Sigmoid colon (tissue), 7 donors: ENCODE results near the gene NXN. TPM values are rescaled to one million over a fixed set of nuclear protein-coding genes. Genes with fewer than 3 reads are reported as not detected.
"Not testable (repeated sequence)": the region's sequence is repeated elsewhere in the genome, so short reads cannot be mapped to it uniquely, and the experiment has no call there.

Experiments
- DNase-seq: peaks from one replicate; pipeline ENCODE4 v3.0.0-alpha.2; 2019
- H3K27ac ChIP-seq, 4 donors: fragments of 200-600 bp; sonication (generic); one replicate each; pipeline ENCODE4 v1.5.1; 2016 to 2019; ENCODE audit warnings: mild to moderate bottlenecking in 1 of 4
- H3K27me3 ChIP-seq, 3 donors: fragments of 200-600 bp; sonication (generic); one replicate each; pipeline ENCODE4 v1.5.1; 2019; ENCODE audit warnings: mild to moderate bottlenecking in 1 of 3
- H3K36me3 ChIP-seq, 4 donors: fragments of 200-600 bp; sonication (generic); one replicate each; pipeline ENCODE4 v1.5.1; 2016 to 2019
- H3K4me1 ChIP-seq, 4 donors: fragments of 200-600 bp; sonication (generic); one replicate each; pipeline ENCODE4 v1.5.1; 2017 to 2019
- H3K4me3 ChIP-seq, 4 donors: fragments of 200-600 bp; sonication (generic); one replicate each; pipeline ENCODE4 v1.5.1; 2017 to 2019; ENCODE audit warnings: mild to moderate bottlenecking in 2 of 4, moderate library complexity in 1 of 4
- H3K9me3 ChIP-seq, 4 donors: fragments of 200-600 bp in 3 of 4; sonication (generic) in 3 of 4; one replicate each; pipeline versions ENCODE4 v1.5.1 to v1.6.1; 2013 to 2019
- CTCF ChIP-seq, 4 experiments: fragments of 450-650 bp in 3 of 4; fragments of 200-600 bp in 1 of 4; IDR thresholded peaks; one replicate each; pipeline ENCODE4 v1.5.1; 2016 to 2019; ENCODE audit warnings: antibody characterized with exemption in 4 of 4, mild to moderate bottlenecking in 3 of 4, moderate library complexity in 2 of 4
- EP300 ChIP-seq, 4 donors: sonication (generic); formaldehyde crosslinking; IDR thresholded peaks; one replicate each; pipeline ENCODE4 v1.6.1; 2017; ENCODE audit warnings: antibody characterized with exemption in 4 of 4
- POLR2A ChIP-seq, 2 donors: fragments of 450-650 bp; IDR thresholded peaks; one replicate each; pipeline ENCODE4 v1.6.1; 2016; ENCODE audit warnings: antibody characterized with exemption in 2 of 2, mild to moderate bottlenecking in 2 of 2, moderate library complexity in 2 of 2
- POLR2AphosphoS5 ChIP-seq, 4 donors: sonication (generic); formaldehyde crosslinking; IDR thresholded peaks; one replicate each; pipeline ENCODE4 v1.6.1; 2017; ENCODE audit warnings: antibody characterized with exemption in 4 of 4
- WGBS, 2 donors: extraction: QIAGEN DNeasy Blood & Tissue Kit; methylation state at CpG; one replicate each; pipeline ENCODE4 v1.1.7; 2013; 5-methylcytosine and 5-hydroxymethylcytosine counted together
- intact Hi-C: fragments of 100-400 bp; cut with DNase I; formaldehyde crosslinking; loops from one replicate; pipeline ENCODE4 v1.15.1; 2023
- polyA plus RNA-seq, 3 donors: library from polyadenylated mRNA; stranded (reverse); fragments of 200-250 nt; gene quantifications; one replicate each; pipeline ENCODE4 v1.2.3, GENCODE V29; 2013
- total RNA-seq, 4 donors: library from RNA; depleted of rRNA; stranded (reverse); fragments of >200 nt; gene quantifications; one replicate each; pipeline ENCODE4 v1.1.0, GENCODE V29; 2016
- donor health status: healthy with polysubstance abuse.
- donor health status: Bipolar disorder and iron deficiency.
- donor health status: healthy.

NXN gene
- total and polyA plus RNA-seq, 7 donors = 1.4 to 75.9 (median 50.4) TPM

- intact Hi-C loops = loop anchor here (1.0 to 10.0 kb wide), 3 partner anchors 52 to 260 kb away; no protein-coding TSS in a partner anchor
- DNase-seq = no peak
- 69 to 77% methylated on average over 14 of the region's 14 CpGs for WGBS, 2 donors
- Histone ChIP-seq H3K27me3 (no peaks in the 10 kb centered on the region), H3K36me3 (peaks cover 13 to 39% (median 16%) of the 10 kb centered on the region in 4 donors), H3K9me3 (no peaks in the 10 kb centered on the region), H3K27ac (peak overlapping the region; percentile 67 to 78 (median 75)), H3K4me3 (peak overlapping the region in 3 of 4 donors; percentile 18 to 31 (median 19)), H3K4me1 (peaks cover 0 to 28% (median 23%) of the 10 kb centered on the region in 4 donors)
- no peak for TF ChIP-seq CTCF (IDR thresholded peaks at IDR 0.05)
- TF ChIP-seq POLR2AphosphoS5 (IDR thresholded peaks at IDR 0.05) = peak in 1 of 4 donors; percentile 1
- TF ChIP-seq EP300 (IDR thresholded peaks at IDR 0.05) = no peak
- no peak for TF ChIP-seq POLR2A (IDR thresholded peaks at IDR 0.05)
Measured at GRCh38 chr17:795276-795675, 184.3 kb downstream of the NXN start.

GRCh38 chr17:794876-795275 is 184.7 kb downstream of the NXN start:
- intact Hi-C loops = loop anchor here (1.0 to 10.0 kb wide), 3 partner anchors 52 to 260 kb away; no protein-coding TSS in a partner anchor
- WGBS, 2 donors = 11 to 18% methylated on average over 18 of the region's 18 CpGs
- Histone ChIP-seq H3K36me3 (peaks cover 10 to 39% (median 13%) of the 10 kb centered on the region in 4 donors), H3K4me3 (peak overlapping the region in 3 of 4 donors; percentile 18 to 31 (median 19)), H3K9me3 (no peaks in the 10 kb centered on the region), H3K4me1 (peaks cover 0 to 32% (median 25%) of the 10 kb centered on the region in 4 donors), H3K27me3 (no peaks in the 10 kb centered on the region), H3K27ac (peak overlapping the region; percentile 67 to 78 (median 75))
- DNase-seq = peak; percentile 94
- peak; percentile 33 to 75 (median 48) for TF ChIP-seq POLR2AphosphoS5 (IDR thresholded peaks at IDR 0.05)
- TF ChIP-seq CTCF (IDR thresholded peaks at IDR 0.05) = peak; percentile 66 to 82 (median 78)
- no peak for TF ChIP-seq POLR2A (IDR thresholded peaks at IDR 0.05)

DNA sequence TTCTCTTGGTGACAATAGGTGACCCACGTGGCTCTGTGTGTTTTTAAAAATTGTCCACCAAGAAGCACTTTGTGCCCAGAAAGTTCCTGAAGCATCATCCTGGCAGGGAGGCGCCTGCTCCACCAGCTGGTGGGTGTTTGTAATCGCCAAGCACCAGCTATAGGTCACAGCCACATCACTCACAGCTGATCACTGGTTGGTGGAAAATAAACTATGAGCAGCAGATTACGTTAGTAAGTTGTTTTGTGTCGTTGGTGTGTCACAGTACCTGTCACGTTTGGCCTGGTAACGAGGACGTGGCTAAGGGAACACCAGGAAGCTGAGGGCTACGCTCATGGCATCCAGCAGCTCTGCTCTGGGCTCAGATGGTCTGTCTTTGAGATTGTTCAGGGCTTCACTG is 187.3 kb downstream of the NXN start:
- peak; percentile 43 for DNase-seq
- Histone ChIP-seq H3K36me3 (peaks cover 20 to 54% (median 21%) of the 10 kb centered on the region in 4 donors), H3K27me3 (no peaks in the 10 kb centered on the region), H3K4me1 (peaks cover 0 to 34% (median 25%) of the 10 kb centered on the region in 4 donors), H3K27ac (peak overlapping the region in 1 of 4 donors; percentile 35), H3K9me3 (no peaks in the 10 kb centered on the region), H3K4me3 (no peak overlapping the region)
- intact Hi-C loops = loop anchor here (10.0 kb wide), 1 partner anchor 263 kb away; no protein-coding TSS in a partner anchor
- WGBS, 2 donors = 80 to 81% methylated on average over 9 of the region's 9 CpGs
- TF ChIP-seq POLR2A (IDR thresholded peaks at IDR 0.05) = no peak
- TF ChIP-seq POLR2AphosphoS5 (IDR thresholded peaks at IDR 0.05) = peak in 1 of 4 donors; percentile 9
- TF ChIP-seq EP300 (IDR thresholded peaks at IDR 0.05) = no peak
- TF ChIP-seq CTCF (IDR thresholded peaks at IDR 0.05) = no peak

DNA sequence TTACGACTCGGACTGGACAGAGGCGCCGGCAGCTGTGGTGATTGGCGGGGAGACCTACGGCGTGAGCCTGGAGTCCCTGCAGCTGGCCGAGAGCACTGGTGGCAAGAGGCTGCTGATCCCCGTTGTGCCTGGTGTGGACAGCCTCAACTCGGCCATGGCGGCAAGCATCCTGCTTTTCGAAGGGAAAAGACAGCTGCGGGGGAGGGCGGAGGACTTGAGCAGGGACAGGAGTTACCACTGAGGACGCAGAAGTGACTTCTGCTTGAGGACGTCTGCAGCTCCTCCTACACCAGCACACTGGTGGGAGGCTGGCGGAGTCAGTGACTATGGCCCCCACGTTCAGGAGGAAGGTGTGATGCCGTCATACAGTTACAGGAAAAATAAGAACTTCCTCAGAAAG is 187.7 kb downstream of the NXN start:
- WGBS, 2 donors = 91 to 92% methylated on average over 19 of the region's 19 CpGs
- no peak for TF ChIP-seq CTCF (IDR thresholded peaks at IDR 0.05)
- no peak for TF ChIP-seq EP300 (IDR thresholded peaks at IDR 0.05)
- TF ChIP-seq POLR2A (IDR thresholded peaks at IDR 0.05) = no peak
- TF ChIP-seq POLR2AphosphoS5 (IDR thresholded peaks at IDR 0.05) = no peak
- H3K36me3 ChIP-seq = peaks cover 20 to 56% (median 21%) of the 10 kb centered on the region in 4 donors
- H3K27me3 ChIP-seq = no peaks in the 10 kb centered on the region
- H3K4me3 ChIP-seq = no peak overlapping the region
- no peaks in the 10 kb centered on the region for H3K9me3 ChIP-seq
- peaks cover 0 to 34% (median 25%) of the 10 kb centered on the region in 4 donors for H3K4me1 ChIP-seq
- H3K27ac ChIP-seq = peak overlapping the region in 1 of 4 donors; percentile 35
- DNase-seq = peak; percentile 66
- intact Hi-C loops = loop anchor here (10.0 kb wide), 1 partner anchor 263 kb away; no protein-coding TSS in a partner anchor

GRCh38 chr17:790874-791247 is 188.7 kb downstream of the NXN start:
- not testable (repeated sequence) for H3K9me3 ChIP-seq, H3K27me3 ChIP-seq, H3K4me3 ChIP-seq
- intact Hi-C loops = loop anchor here (10.0 kb wide), 1 partner anchor 264 kb away; no protein-coding TSS in a partner anchor
- Histone ChIP-seq H3K27ac (peak overlapping the region in 2 of 4 donors; percentile 8 to 14), H3K36me3 (peaks cover 20 to 56% (median 21%) of the 10 kb centered on the region in 4 donors), H3K4me1 (peaks cover 0 to 34% (median 25%) of the 10 kb centered on the region in 4 donors)
- DNase-seq = peak; percentile 62
- WGBS, 2 donors = 92 to 93% methylated on average over 10 of the region's 12 CpGs
